Right atrium auricular region (tissue), 2 donors: Measurements from ENCODE around the gene ZNF615. TPM values are rescaled to one million over a fixed set of nuclear protein-coding genes. Genes with fewer than 3 reads are reported as not detected.

Source experiments
- DNase-seq: peaks from one replicate; pipeline ENCODE4 v3.0.0-alpha.2; 2019; ENCODE audit warnings: low spot score
- H3K27ac ChIP-seq, 2 donors: fragments of 200-600 bp; sonication (generic); 1 replicate in 1 of 2; 2 replicates in 1 of 2; pipeline ENCODE4 v1.5.1; 2016 to 2019
- H3K27me3 ChIP-seq, 2 donors: fragments of 200-600 bp; sonication (generic); one replicate each; pipeline versions ENCODE4 v1.5.1 to v1.6.0; 2017 to 2019
- H3K36me3 ChIP-seq: fragments of 200-600 bp; sonication (generic); one replicate; pipeline ENCODE4 v1.5.1; 2016
- H3K4me1 ChIP-seq, 2 donors: fragments of 200-600 bp; sonication (generic); one replicate each; pipeline versions ENCODE4 v1.5.1 to v1.6.0; 2017 to 2019
- H3K4me3 ChIP-seq, 2 donors: fragments of 200-600 bp; sonication (generic); 1 replicate in 1 of 2; 2 replicates in 1 of 2; pipeline ENCODE4 v1.5.1; 2017 to 2019; ENCODE audit warnings: mild to moderate bottlenecking in 1 of 2, moderate library complexity in 1 of 2
- H3K9me3 ChIP-seq, 2 donors: fragments of 200-600 bp; sonication (generic); one replicate each; pipeline ENCODE4 v1.5.1; 2019
- total RNA-seq, 2 donors: library from RNA; depleted of rRNA; stranded (reverse); fragments of >200 nt; gene quantifications; one replicate each; pipeline ENCODE4 v1.1.0, GENCODE V29; 2016
- TF ChIP-seq, protein P1 (sequence below), 2 donors: fragments of 200-600 bp; sonication (generic); IDR thresholded peaks; one replicate each; pipeline ENCODE4 v1.5.1; 2019; ENCODE audit warnings: antibody characterized with exemption in 2 of 2

Gene ZNF615
- total RNA-seq, 2 donors from 2014 or later = 10.4 to 10.8 TPM

- TF ChIP-seq, protein P1, sequence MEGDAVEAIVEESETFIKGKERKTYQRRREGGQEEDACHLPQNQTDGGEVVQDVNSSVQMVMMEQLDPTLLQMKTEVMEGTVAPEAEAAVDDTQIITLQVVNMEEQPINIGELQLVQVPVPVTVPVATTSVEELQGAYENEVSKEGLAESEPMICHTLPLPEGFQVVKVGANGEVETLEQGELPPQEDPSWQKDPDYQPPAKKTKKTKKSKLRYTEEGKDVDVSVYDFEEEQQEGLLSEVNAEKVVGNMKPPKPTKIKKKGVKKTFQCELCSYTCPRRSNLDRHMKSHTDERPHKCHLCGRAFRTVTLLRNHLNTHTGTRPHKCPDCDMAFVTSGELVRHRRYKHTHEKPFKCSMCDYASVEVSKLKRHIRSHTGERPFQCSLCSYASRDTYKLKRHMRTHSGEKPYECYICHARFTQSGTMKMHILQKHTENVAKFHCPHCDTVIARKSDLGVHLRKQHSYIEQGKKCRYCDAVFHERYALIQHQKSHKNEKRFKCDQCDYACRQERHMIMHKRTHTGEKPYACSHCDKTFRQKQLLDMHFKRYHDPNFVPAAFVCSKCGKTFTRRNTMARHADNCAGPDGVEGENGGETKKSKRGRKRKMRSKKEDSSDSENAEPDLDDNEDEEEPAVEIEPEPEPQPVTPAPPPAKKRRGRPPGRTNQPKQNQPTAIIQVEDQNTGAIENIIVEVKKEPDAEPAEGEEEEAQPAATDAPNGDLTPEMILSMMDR (IDR thresholded peaks at IDR 0.05) = no peak
- H3K9me3 ChIP-seq = peaks cover 0 to 9% of the 10 kb centered on the region in 2 donors
- no peak for DNase-seq
- H3K27me3 ChIP-seq = no peaks in the 10 kb centered on the region
- H3K4me3 ChIP-seq = no peak overlapping the region
- no peak overlapping the region for H3K27ac ChIP-seq
- H3K36me3 ChIP-seq = peaks cover 18% of the 10 kb centered on the region
- H3K4me1 ChIP-seq = peaks cover 0 to 10% of the 10 kb centered on the region in 2 donors
Measured at GRCh38 chr19:52010674-52011073, 2.7 kb upstream of the ZNF615 start.

DNA sequence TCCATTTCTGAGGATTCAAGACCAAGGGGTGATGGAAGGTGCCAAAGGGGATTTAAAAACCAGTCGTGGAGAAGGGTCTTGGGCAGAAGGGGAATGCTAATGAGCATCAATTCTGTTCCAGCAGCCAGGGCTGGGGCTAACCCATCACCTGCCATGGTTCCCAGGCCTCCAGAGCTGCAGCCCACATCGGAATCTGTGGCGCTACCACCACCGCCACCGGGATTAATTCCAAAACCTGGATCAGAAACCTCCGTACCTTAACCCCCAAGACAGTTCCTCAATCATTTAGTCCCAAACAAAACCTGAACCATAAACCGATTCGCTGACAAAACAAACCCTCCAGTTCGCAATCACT is 583 bp downstream of the ZNF615 start:
- no peak for DNase-seq
- TF ChIP-seq, protein P1 (IDR thresholded peaks at IDR 0.05) = no peak
- Histone ChIP-seq H3K9me3 (no peaks in the 10 kb centered on the region), H3K4me3 (peak overlapping the region; percentile 77 to 89), H3K27ac (peak overlapping the region; percentile 90 to 91), H3K4me1 (peaks cover 0 to 10% of the 10 kb centered on the region in 2 donors), H3K36me3 (peaks cover 16% of the 10 kb centered on the region), H3K27me3 (no peaks in the 10 kb centered on the region)

GRCh38 chr19:51994048-51994644 is 13.9 kb downstream of the ZNF615 start:
- Histone ChIP-seq H3K27ac (no peak overlapping the region), H3K27me3 (no peaks in the 10 kb centered on the region), H3K36me3 (peaks cover 68% of the 10 kb centered on the region), H3K4me1 (no peaks in the 10 kb centered on the region), H3K4me3 (no peak overlapping the region), H3K9me3 (peaks cover 29 to 97% of the 10 kb centered on the region in 2 donors)
- TF ChIP-seq, protein P1 (IDR thresholded peaks at IDR 0.05) = no peak
- DNase-seq = no peak

DNA sequence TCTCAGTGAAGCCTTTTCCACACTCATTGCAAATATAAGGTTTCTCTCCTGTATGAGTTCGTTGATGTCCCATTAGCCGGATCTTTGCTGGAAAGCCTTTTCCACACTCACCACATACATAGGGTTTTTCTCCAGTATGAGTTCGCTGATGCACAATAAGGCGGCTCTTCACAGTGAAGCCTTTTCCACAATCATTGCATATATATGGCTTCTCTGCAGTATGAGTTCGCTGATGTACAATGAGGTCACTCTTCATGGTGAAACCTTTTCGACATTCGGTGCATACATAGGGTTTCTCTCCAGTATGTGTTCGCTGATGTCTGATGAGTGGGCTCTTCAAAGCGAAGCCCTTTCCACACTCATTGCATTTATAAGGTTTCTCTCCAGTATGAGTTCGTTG is 14.6 kb downstream of the ZNF615 start:
- Histone ChIP-seq H3K36me3 (peaks cover 61% of the 10 kb centered on the region), H3K4me3 (no peak overlapping the region), H3K9me3 (peaks cover 29 to 97% of the 10 kb centered on the region in 2 donors), H3K27ac (no peak overlapping the region), H3K4me1 (no peaks in the 10 kb centered on the region), H3K27me3 (no peaks in the 10 kb centered on the region)
- TF ChIP-seq, protein P1 (IDR thresholded peaks at IDR 0.05) = no peak
- no peak for DNase-seq

DNA sequence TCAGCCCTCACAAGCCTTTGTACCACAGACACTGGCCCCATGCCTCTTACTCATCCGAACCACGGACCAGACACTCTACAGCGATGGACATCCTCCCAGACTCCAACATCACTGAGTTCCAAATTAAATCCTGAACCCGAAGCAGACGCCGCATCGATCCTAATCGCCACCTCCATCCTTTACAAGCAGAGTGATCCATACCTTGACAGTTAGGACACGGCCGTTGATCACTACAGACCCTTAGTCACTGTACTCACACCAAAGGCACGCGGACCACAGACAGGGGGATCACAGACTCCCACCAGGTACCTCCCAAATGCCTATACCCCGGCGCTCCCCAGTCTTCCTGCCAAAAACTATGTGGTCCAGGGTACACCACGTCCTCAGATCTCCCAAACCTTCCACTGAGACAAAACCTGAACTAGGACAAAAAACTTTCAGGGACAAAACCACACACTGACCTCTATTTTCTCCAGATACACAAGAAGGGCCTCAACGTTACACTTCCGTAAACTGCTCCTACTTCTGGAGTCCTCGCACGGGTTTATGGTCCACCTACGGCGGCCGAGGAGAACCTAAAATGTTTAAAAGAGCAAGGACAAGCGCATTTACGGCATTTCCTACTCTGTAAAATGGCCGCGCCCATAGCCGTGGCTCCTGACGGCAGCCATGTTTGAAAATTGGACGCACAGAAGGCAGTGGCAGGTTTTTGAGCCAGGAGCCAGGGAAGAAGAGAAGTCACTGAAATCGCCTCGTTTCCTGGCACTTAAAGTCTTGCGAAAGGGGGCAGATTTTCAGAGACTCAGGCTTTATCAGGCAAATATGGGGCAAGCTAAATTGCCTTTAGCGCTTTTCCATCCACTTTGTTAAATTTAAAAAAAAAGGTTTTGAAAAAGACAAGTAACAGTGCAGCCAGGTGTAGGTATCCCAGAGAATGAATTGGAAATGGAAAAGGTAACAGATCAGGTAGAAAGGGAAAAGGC is 21.4 kb downstream of the ZNF615 start, which contains the start of gene ZNF350:
TSS of gene ZNF350 (minus strand) at position 532 of the 983 bp plus-strand sequence. CDS start 12,480 bp downstream, outside the sequence.
- Histone ChIP-seq H3K27ac (peak within 1 kb of the TSS; percentile 49 to 79), H3K36me3 (no peaks in the 10 kb centered on the region), H3K9me3 (peaks cover 0 to 52% of the 10 kb centered on the region in 2 donors), H3K4me3 (peak within 1 kb of the TSS; percentile 83 to 87), H3K4me1 (peaks cover 0 to 16% of the 10 kb centered on the region in 2 donors), H3K27me3 (no peaks in the 10 kb centered on the region)
- peak; percentile 94 for DNase-seq
- TF ChIP-seq, protein P1 (IDR thresholded peaks at IDR 0.05) = no peak
